Neural progenitor cell (in vitro differentiated cells): ENCODE data around the gene E2F8. TPM values are rescaled to one million over a fixed set of nuclear protein-coding genes. Genes with fewer than 3 reads are reported as not detected.
"Not testable (repeated sequence)": the region's sequence is repeated elsewhere in the genome, so short reads cannot be mapped to it uniquely, and the experiment has no call there.

Experiments
- DNase-seq: peaks from one replicate; pipeline ENCODE4 v3.0.0-alpha.2; 2016; ENCODE audit warnings: low spot score
- H2AFZ ChIP-seq: fragments of 200-600 bp; sonication (generic); replicated peaks from 2 replicates; pipeline ENCODE4 v1.6.1; 2016; ENCODE audit warnings: antibody characterized with exemption
- H3F3A ChIP-seq: fragments of 200-600 bp; sonication (generic); 2 replicates; pipeline ENCODE4 v1.6.1; 2016; ENCODE audit warnings: antibody characterized with exemption, low read depth
- H3K27ac ChIP-seq: fragments of 200-600 bp; sonication (generic); 2 replicates; pipeline ENCODE4 v1.5.1; 2016; ENCODE audit warnings: mild to moderate bottlenecking
- H3K27me3 ChIP-seq: fragments of 200-600 bp; sonication (generic); 2 replicates; pipeline ENCODE4 v1.6.1; 2016; ENCODE audit warnings: mild to moderate bottlenecking, moderate library complexity
- H3K36me3 ChIP-seq: fragments of 200-600 bp; sonication (generic); 2 replicates; pipeline ENCODE4 v1.5.1; 2016
- H3K4me1 ChIP-seq: fragments of 200-600 bp; sonication (generic); 2 replicates; pipeline ENCODE4 v1.6.1; 2016; ENCODE audit warnings: mixed run types
- H3K4me2 ChIP-seq: fragments of 200-600 bp; sonication (generic); 2 replicates; pipeline ENCODE4 v1.6.1; 2016
- H3K4me3 ChIP-seq: fragments of 200-600 bp; sonication (generic); 2 replicates; pipeline ENCODE4 v1.5.1; 2016
- H3K79me2 ChIP-seq: fragments of 200-600 bp; sonication (generic); 2 replicates; pipeline ENCODE4 v1.6.1; 2016; ENCODE audit warnings: low read depth
- H3K9ac ChIP-seq: fragments of 200-600 bp; sonication (generic); 2 replicates; pipeline ENCODE4 v1.6.1; 2016
- H3K9me3 ChIP-seq: fragments of 200-600 bp; sonication (generic); 2 replicates; pipeline ENCODE4 v1.5.1; 2016; ENCODE audit warnings: low read depth
- H4K20me1 ChIP-seq: fragments of 200-600 bp; sonication (generic); 2 replicates; pipeline ENCODE4 v1.6.1; 2016; ENCODE audit warnings: low read depth
- H3K27ac Mint-ChIP-seq: 3 replicates; pipeline ENCODE4 v1.8.0; 2021; ENCODE audit warnings: mixed read lengths
- H3K27me3 Mint-ChIP-seq: 2 replicates; pipeline ENCODE4 v1.8.0; 2022; ENCODE audit warnings: low read depth, mild to moderate bottlenecking, inconsistent platforms, moderate library complexity, mixed read lengths; ENCODE audit not compliant: insufficient read depth
- H3K36me3 Mint-ChIP-seq: 3 replicates; pipeline ENCODE4 v1.8.0; 2021; ENCODE audit warnings: mixed read lengths
- H3K4me1 Mint-ChIP-seq: 3 replicates; pipeline ENCODE4 v1.8.0; 2021; ENCODE audit warnings: mixed read lengths
- H3K4me3 Mint-ChIP-seq: 3 replicates; pipeline ENCODE4 v1.8.0; 2021; ENCODE audit warnings: mild to moderate bottlenecking, moderate library complexity, mixed read lengths
- H3K9me3 Mint-ChIP-seq: 3 replicates; pipeline ENCODE4 v1.8.0; 2020; ENCODE audit warnings: mixed read lengths
- CTCF ChIP-seq: fragments of 200-600 bp; sonication (generic); IDR thresholded peaks from 2 replicates; pipeline ENCODE4 v1.5.1; 2017; ENCODE audit warnings: antibody characterized with exemption, mild to moderate bottlenecking
- EZH2 ChIP-seq: fragments of 200-600 bp; sonication (generic); IDR thresholded peaks from 2 replicates; pipeline ENCODE4 v1.6.1; 2017; ENCODE audit warnings: antibody characterized with exemption, mild to moderate bottlenecking, moderate library complexity
- EZH2phosphoT487 ChIP-seq: fragments of 200-600 bp; sonication (generic); IDR thresholded peaks from 2 replicates; pipeline ENCODE4 v1.6.1; 2017; ENCODE audit warnings: antibody characterized with exemption
- total RNA-seq: library from RNA; depleted of rRNA; stranded (reverse); fragments of >200 nt; gene quantifications from 2 replicates; pipeline ENCODE4 v1.2.3, GENCODE V29; 2015; ENCODE audit warnings: low replicate concordance

Gene E2F8
- total RNA-seq, 1 donor from 2014 or later: 5.7 TPM

- Histone ChIP-seq H3K9ac (no peak overlapping the region), H3K36me3 (no peaks in the 10 kb centered on the region), H4K20me1 (no peaks in the 10 kb centered on the region), H3K27ac (no peak overlapping the region), H3K79me2 (no peaks in the 10 kb centered on the region), H3K4me1 (peaks cover 3% of the 10 kb centered on the region), H3K4me2 (no peak overlapping the region), H3K9me3 (no peaks in the 10 kb centered on the region), H2AFZ (no peak overlapping the region), H3K27me3 (no peaks in the 10 kb centered on the region), H3K4me3 (no peak overlapping the region), H3F3A (no peaks in the 10 kb centered on the region)
- Mint-ChIP-seq H3K36me3 (no peaks in the 10 kb centered on the region), H3K4me3 (no peak overlapping the region), H3K27ac (no peak overlapping the region), H3K27me3 (peaks cover 20% of the 10 kb centered on the region), H3K4me1 (peaks cover 5% of the 10 kb centered on the region), H3K9me3 (no peaks in the 10 kb centered on the region)
- no peak for TF ChIP-seq EZH2
- no peak for TF ChIP-seq CTCF
- no peak for TF ChIP-seq EZH2phosphoT487
- no peak for DNase-seq
Observed at GRCh38 chr11:19275496-19275895, 34.8 kb upstream of the E2F8 start.

- H3K27me3 ChIP-seq, H3K9ac ChIP-seq, H3K36me3 Mint-ChIP-seq, H3K36me3 ChIP-seq, H2AFZ ChIP-seq, H3K27ac ChIP-seq, H4K20me1 ChIP-seq, H3K4me3 ChIP-seq, H3K4me1 ChIP-seq, H3K9me3 Mint-ChIP-seq, DNase-seq, H3F3A ChIP-seq, H3K79me2 ChIP-seq, H3K4me1 Mint-ChIP-seq, H3K4me2 ChIP-seq, H3K27ac Mint-ChIP-seq, H3K9me3 ChIP-seq, H3K4me3 Mint-ChIP-seq: not testable (repeated sequence)
- peaks cover 15% of the 10 kb centered on the region for H3K27me3 Mint-ChIP-seq
Observed at GRCh38 chr11:19273219-19273618, 32.5 kb upstream of the E2F8 start.

DNA sequence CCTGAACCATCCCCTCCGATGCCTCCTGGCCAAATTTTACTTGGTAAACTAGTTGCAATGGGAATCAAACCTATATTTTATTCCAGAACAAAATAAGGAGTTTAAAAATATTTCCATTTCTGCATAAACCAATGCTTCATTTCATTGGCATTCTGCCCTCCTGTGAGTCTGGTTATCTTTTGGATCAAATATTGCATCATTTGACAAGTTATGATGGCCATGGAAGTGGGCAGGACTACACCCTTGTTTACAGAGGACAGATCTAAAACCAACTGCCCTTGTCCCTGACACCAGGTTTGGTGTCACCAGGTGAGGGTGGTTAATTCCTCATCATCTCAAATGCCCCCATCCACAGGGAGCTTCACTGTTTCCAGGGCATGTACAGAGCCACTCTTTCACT is 28.2 kb upstream of the E2F8 start:
- TF ChIP-seq EZH2 (no peak), CTCF (no peak), EZH2phosphoT487 (no peak)
- no peak overlapping the region for H3K4me3 ChIP-seq
- H3K79me2 ChIP-seq: no peaks in the 10 kb centered on the region
- Mint-ChIP-seq H3K27me3 (peaks cover 5% of the 10 kb centered on the region), H3K4me1 (peaks cover 3% of the 10 kb centered on the region), H3K36me3 (no peaks in the 10 kb centered on the region), H3K9me3 (no peaks in the 10 kb centered on the region), H3K27ac (no peak overlapping the region), H3K4me3 (no peak overlapping the region)
- no peaks in the 10 kb centered on the region for H3K36me3 ChIP-seq
- H3K4me1 ChIP-seq: peaks cover 3% of the 10 kb centered on the region
- no peaks in the 10 kb centered on the region for H3K9me3 ChIP-seq
- no peak for DNase-seq
- no peaks in the 10 kb centered on the region for H3F3A ChIP-seq
- no peak overlapping the region for H2AFZ ChIP-seq
- no peak overlapping the region for H3K27ac ChIP-seq
- H3K9ac ChIP-seq: no peak overlapping the region
- no peaks in the 10 kb centered on the region for H4K20me1 ChIP-seq
- no peaks in the 10 kb centered on the region for H3K27me3 ChIP-seq
- H3K4me2 ChIP-seq: no peak overlapping the region

DNA sequence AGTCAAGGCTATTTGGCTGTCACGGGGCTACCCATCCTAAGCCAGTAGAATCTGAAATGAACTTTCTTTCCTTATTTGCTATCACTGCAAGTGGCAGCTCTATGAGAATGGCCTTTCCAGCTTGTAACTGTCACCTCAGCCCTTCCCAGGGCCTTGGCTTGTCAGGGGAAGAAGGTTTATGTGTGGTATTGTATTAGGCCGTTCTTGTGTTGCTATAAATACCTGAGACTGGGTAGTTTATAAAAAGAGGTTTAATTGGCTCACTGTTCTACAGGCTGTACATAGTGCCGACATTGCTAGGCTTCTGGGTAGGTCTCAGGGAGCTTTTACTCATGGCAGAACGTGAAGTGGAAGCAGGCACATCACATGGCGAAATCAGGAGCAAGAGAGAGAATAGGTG is 26.8 kb upstream of the E2F8 start:
- H3K9ac ChIP-seq: no peak overlapping the region
- H2AFZ ChIP-seq: no peak overlapping the region
- no peak overlapping the region for H3K4me2 ChIP-seq
- no peak overlapping the region for H3K4me3 ChIP-seq
- Mint-ChIP-seq H3K4me3 (no peak overlapping the region), H3K36me3 (no peaks in the 10 kb centered on the region), H3K27me3 (peaks cover 5% of the 10 kb centered on the region), H3K27ac (no peak overlapping the region), H3K9me3 (no peaks in the 10 kb centered on the region), H3K4me1 (peaks cover 3% of the 10 kb centered on the region)
- H3K79me2 ChIP-seq: no peaks in the 10 kb centered on the region
- no peak overlapping the region for H3K27ac ChIP-seq
- H3K27me3 ChIP-seq: no peaks in the 10 kb centered on the region
- no peak for DNase-seq
- H3K36me3 ChIP-seq: no peaks in the 10 kb centered on the region
- peaks cover 3% of the 10 kb centered on the region for H3K4me1 ChIP-seq
- TF ChIP-seq EZH2phosphoT487 (no peak), EZH2 (no peak), CTCF (no peak)
- H3K9me3 ChIP-seq: no peaks in the 10 kb centered on the region
- no peaks in the 10 kb centered on the region for H3F3A ChIP-seq
- no peaks in the 10 kb centered on the region for H4K20me1 ChIP-seq
